Left ventricle myocardium superior (tissue), 1 donor: ENCODE measurements around the gene FAM184B. TPM values are rescaled to one million over a fixed set of nuclear protein-coding genes. Genes with fewer than 3 reads are reported as not detected.
"Not testable (repeated sequence)": the region's sequence is repeated elsewhere in the genome, so short reads cannot be mapped to it uniquely, and the experiment has no call there.

Source experiments
- ATAC-seq: fragments of 200-7000 bp; cut with Tn5 transposase; one replicate; pipeline ENCODE4 v1.9.1; 2020; ENCODE audit warnings: mild to moderate bottlenecking, moderate library complexity
- DNase-seq: peaks from one replicate; pipeline ENCODE4 v3.0.0-alpha.2; 2020
- intact Hi-C: fragments of 100-400 bp; cut with micrococcal nuclease; formaldehyde crosslinking; loops from one replicate; pipeline ENCODE4 v1.11.0; 2022
- total RNA-seq: library from RNA; stranded (reverse); fragmentation: NEBNext Ultra II Directional; extraction: Animal tissue kit (Norgen Biotek cat#: 25700); gene quantifications from one replicate; pipeline ENCODE4 v1.2.1, GENCODE V29; 2021
- donor health status: DM: no; HTN: yes; CAD: no; lungs with severe emphysema.

Gene FAM184B
- total RNA-seq, 1 donor from 2014 or later: not detected

- intact Hi-C loops: no loop called here
- ATAC-seq (no peak), DNase-seq (no peak)
Observed at GRCh38 chr4:17698116-17698515, 83.3 kb downstream of the FAM184B start.

- DNase-seq (no peak), ATAC-seq (no peak)
- intact Hi-C loops: no loop called here
Observed at GRCh38 chr4:17695341-17695740, 86.1 kb downstream of the FAM184B start.

- no peak for ATAC-seq
- intact Hi-C loops: no loop called here
Observed at GRCh38 chr4:17694552-17694951, 86.9 kb downstream of the FAM184B start.

GRCh38 chr4:17690898-17691297 is 90.5 kb downstream of the FAM184B start:
- intact Hi-C loops: no loop called here
- DNase-seq: no peak
- no peak for ATAC-seq

More at GRCh38 chr4:17694552-17694951, 86.9 kb downstream of the FAM184B start:
- no peak for DNase-seq

DNA sequence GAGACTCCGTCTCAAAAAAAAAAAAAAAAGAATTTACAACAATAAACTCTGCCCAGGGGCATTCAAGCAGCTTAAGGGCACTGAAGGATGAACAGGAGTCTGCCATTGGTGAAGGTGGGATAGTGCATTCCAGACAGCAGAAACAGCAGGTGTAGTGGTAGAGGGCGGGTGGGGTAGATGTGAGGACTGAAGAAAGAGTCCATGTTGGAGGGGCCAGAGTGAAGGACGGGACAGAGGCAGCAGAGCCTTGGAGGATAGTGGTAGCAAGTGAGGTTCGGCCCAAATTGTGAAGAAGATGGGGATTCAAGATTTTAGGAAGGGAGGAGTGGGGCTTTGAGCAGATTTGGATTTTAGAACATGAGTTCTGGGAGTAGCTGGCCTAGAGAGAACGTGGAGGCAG is 91.3 kb downstream of the FAM184B start:
- no peak for DNase-seq
- intact Hi-C loops: no loop called here
- no peak for ATAC-seq

DNA sequence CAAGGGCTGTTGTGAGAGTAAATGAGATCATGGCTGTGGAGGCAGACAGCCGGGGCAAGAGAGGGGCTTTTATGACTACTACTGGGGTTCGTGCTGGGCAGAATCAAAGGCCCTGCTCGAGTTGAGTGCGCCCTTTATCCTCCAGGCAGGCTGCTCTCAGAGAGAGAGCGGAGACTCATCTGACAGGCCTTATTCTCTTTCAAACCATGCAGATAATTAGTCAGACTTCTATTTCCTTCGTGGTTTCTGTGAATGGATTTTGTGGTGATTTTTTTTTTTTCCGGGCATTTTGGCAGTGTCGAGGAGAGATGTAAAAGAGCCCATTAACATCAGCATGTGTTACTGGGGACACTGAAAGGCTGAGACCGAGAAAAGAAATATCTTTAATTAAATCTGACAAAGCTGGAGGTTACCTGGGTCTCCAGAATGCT is 93.4 kb downstream of the FAM184B start:
- ATAC-seq (no peak), DNase-seq (no peak)
- intact Hi-C loops: no loop called here

DNA sequence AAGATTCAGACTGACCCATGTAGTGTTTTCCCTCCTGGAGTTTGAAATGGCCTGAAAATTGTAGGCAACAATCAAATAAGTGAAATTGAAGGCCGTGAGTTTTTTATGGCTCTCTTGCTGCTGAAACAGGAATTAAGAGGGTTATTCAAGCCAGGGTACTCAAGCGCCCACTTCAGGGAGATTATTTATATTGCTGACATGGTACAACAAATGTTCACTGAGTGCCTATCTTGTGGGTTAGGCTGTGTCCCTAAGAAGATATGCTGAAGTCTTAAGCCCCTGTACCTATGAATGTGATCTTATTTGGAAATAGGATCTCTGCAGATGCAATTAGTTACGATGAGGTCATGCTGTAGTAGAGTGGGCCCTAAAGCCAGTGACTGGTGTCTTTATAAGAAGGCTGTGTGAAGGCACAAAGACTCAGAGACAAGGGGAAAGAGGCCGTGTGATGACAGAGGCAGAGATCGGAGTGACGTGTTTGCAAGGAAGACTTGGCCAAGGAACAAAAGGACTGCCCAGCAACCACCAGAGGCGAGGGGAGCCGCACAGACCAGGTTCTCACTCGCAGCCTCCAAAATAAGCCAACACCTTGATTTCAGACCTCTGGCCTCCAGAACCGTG is 94.1 kb downstream of the FAM184B start:
- no peak for DNase-seq
- intact Hi-C loops: no loop called here
- no peak for ATAC-seq

- intact Hi-C loops, DNase-seq, ATAC-seq: not testable (repeated sequence)
Observed at GRCh38 chr4:17684648-17685047, 96.8 kb downstream of the FAM184B start.

DNA sequence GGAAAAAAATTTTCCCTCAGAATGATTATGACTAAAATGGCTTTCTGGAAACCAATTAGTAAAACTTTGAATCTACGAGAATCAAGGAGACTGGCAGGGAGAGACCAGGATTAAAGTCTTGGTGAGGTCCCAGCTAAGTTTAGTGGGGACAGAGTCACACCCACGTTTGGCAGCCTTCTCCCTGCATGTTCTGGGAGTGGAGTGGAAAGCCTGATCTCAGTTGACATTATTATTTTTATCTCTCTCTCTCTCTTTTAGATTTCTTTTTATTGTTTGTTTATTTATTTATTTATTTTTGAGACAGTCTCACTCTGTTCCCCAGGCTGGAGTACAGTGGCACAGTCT is 99.2 kb downstream of the FAM184B start:
- DNase-seq (no peak), ATAC-seq (no peak)
- intact Hi-C loops: no loop called here

DNA sequence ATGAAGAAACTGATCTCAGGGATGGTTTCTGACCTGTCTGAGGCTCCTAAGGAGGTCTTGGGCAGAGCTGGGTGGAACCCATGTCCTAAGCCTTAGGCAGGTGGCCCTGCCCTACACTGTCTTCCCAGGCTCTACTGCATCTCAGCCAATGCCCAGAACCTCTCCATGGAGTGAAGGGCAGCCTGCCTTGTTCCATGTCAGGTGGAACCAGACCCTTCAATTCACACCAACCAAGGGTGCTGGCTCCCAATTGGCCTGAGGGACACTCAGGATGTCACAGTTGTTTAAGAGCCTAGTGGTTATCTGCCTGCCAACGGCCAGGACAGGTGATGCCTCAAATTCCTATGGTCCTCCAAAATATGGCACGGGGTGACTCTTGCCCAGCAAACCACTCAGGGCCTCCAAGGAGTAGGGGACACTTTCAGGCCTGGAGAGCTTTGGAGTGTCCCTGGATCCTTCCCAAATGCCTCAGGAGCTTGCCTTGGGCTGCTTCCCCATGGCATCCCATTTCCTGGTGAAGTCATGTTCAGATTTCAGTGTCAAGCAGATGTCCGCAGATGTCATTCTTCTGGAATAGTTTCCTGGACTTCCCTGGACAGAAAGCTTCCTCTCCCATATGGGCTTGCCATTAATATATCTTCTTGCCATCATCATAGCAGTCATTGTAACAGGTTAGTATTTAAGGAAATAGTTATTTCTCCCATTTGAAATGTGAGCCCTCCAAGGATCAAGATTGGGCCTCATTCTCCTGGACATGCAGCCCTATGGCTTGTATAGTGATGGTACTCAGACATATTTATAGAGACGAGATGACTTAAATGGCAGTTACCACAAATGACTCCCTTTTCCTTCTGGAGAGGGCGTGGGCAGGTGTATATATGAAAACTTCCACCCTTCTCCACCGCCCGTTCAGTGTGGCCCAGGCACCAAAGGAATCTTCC is 99.9 kb downstream of the FAM184B start:
- ATAC-seq (no peak), DNase-seq (no peak)
- intact Hi-C loops: no loop called here

DNA sequence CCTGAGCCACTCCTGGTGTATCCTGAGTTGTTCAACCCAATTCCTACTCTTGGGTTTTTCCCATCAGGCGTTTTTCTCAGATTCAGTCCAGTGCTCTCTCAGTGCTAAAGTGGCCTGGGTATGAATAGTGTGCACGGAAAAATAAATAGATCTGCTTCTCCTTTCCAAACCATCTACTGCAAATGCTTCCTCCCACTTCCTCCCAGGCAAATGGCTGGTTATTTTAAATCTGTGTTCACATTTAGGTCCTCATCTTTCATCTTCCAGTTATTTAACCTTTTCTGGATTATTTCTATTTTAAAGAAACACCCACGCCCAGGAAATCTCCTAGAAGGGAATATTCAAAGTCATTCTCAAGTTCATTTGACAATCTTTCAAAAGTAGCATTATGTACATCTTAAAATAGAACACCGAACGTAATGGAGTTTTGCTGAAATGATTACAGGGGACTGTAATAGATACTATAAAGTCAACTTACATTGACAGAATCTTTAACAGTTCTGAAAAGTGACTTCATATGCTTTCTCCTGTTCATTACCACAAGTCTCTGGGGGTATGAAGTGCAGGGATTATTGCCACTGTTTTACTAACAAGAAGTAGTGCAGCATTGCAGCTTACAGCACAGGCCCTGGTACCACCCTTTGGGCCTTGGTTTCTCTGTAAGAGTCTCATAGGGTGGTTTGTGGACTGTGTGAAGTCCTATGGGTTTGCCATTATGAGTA is 100.7 kb downstream of the FAM184B start:
- intact Hi-C loops: no loop called here
- ATAC-seq (no peak), DNase-seq (no peak)

DNA sequence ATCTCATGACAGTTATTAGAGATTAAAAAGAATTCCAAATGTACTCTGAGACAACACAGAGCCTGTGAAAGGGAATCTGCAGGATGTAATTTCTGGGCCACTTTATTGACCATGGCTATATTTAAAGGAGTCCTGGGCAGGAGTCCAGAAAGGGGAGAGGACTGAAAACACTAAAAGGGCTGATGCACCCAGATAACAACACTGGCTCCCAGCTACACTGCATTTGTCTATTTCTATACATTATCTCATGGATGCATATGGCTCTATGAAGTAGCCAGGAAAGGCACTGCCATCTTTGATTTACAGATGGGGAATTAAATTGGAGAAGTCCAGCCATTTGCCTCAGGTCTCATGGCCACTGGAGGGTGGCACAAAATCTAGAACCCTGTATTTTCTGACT is 111.0 kb downstream of the FAM184B start:
- no peak for DNase-seq
- no peak for ATAC-seq
- intact Hi-C loops: no loop called here

- intact Hi-C loops: no loop called here
- ATAC-seq: no peak
- no peak for DNase-seq
Observed at GRCh38 chr4:17667653-17668201, 113.7 kb downstream of the FAM184B start.

- intact Hi-C loops: no loop called here
- DNase-seq: no peak
- ATAC-seq: no peak
Observed at GRCh38 chr4:17667253-17667652, 114.2 kb downstream of the FAM184B start.

- DNase-seq: no peak
- ATAC-seq: no peak
- intact Hi-C loops: no loop called here
Observed at GRCh38 chr4:17665852-17666251, 115.6 kb downstream of the FAM184B start.

DNA sequence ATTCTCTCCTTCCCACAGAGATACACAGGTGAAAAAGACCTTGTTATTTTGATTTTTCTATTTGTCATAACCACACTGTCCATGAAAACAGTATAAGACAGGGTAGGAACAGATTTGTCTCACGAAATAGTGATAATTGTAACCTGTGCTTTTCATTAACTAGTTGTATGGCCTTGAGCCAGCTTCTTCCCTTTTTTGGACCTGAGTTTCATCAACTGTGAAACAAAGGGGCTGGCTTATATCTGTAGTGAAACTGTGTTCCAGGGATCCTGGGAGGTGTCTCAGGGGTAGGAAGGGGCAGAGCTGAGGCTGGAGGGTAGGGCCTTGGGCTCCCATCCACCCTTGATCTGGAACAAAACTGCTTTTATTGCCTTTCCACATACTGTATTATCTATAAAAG is 116.1 kb downstream of the FAM184B start:
- DNase-seq: no peak
- intact Hi-C loops: no loop called here
- no peak for ATAC-seq

- intact Hi-C loops: no loop called here
- DNase-seq: no peak
- no peak for ATAC-seq
Observed at GRCh38 chr4:17664755-17665154, 116.7 kb downstream of the FAM184B start.

DNA sequence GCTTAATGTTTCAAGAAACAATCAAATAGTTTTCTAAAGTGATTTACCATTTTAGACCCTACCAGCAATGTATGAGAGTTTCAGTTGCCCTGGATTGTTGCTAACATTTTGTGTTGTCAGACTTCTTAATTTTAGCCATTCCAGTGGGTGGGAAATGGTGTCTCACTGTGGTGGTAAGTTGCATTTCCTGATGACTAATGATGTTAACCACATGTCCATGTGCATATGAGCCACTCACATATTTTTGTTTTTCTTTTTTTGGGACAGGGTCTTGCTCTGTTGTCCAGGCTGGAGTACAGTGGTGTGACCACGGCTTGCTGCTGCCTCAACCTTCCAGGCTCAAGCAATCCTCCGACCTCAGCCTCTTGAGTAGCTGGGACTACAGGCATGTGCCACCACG is 118.7 kb downstream of the FAM184B start:
- intact Hi-C loops: no loop called here
- no peak for ATAC-seq
- DNase-seq: no peak

DNA sequence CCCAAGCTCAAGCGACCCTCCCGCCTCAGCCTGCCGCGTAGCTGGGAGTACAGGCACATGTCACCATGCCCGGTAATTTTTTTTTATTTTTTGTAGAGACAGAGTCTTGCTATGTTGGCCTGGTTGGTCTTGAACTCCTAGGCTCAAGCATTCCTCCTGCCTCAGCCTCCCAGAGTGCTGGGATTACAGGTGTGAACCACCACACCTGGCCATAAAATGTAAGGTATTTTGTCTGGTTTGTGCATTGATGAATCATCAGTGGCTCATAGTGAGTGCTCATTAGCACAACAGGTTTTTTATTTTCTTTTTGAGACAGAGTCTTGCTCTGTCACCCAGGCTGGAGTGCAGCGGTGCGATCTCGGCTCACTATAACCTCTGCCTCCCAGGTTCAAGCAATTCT is 122.2 kb downstream of the FAM184B start:
- intact Hi-C loops, DNase-seq, ATAC-seq: not testable (repeated sequence)

DNA sequence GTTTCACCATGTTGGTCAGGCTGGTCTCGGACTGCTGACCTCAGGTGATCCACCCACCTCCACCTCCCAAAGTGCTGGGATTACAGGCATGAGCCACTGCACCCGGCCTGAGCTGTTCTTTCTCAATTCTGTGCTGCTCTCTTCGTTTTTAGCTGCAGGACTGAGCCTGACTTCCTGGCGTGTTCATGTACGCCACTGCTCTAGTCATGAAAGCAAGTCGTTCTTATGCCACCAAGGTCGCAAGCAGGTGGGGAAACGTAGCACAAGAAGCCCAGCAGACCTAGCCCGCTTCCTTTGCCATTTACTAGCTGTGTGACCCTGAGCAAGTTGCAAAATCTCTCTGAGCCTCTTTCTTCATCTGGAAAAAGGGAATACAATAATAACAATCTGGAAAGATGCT is 123.6 kb downstream of the FAM184B start:
- DNase-seq (no peak), ATAC-seq (no peak)
- intact Hi-C loops: no loop called here
